22Rv1 (cell line): ENCODE measurements around the gene ERFL.

Experiments used
- H3K27ac ChIP-seq: fragments of 450-650 bp; 2 replicates; pipeline ENCODE4 v1.5.1; 2017
- CTCF ChIP-seq: fragments of 450-650 bp; IDR thresholded peaks from 2 replicates; pipeline ENCODE4 v1.5.1; 2017; ENCODE audit warnings: mild to moderate bottlenecking
- ZFX ChIP-seq: fragments of 450-650 bp; IDR thresholded peaks from 2 replicates; pipeline ENCODE4 v1.6.1; 2017; ENCODE audit warnings: antibody characterized with exemption, borderline replicate concordance

Gene ERFL

DNA sequence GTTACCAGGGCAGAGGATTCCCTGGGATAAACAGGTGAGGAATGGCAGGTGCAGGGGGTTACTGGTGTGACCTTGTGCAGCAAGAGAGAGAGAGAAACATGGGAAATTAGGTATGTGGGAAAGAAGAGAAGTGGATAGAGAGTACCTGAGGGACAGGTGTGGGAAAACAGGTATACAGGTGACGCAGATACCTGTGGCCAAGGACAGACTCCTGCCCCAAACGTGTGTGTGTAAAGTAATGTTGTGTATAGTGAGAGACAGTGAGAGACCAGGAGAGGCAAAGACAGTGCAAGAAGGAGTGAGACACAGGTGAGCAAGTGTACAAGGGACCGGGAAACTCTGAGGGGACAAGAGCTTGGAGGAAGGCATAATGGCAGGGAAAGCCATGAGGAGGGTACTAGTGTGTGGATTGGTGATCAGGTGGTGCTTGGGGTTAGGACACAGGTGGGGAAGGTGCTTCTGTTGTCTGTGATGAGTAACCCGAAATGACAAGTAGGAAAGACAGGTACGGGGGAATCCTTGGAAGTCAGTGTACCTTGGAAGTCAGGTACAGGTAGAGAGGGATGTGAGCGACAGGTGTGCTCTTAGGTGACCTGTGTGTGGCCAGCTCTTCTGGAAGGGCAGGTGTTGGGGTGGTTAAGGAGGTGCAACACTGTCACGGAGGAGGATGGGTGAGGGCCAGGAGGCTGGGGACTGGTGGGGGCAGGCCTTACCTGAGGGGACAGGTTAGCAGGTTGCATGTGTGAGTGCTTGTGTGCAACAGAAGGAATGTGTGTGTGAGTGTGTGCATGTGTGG, 2.8 kb downstream of the ERFL start:
- TF ChIP-seq ZFX: no peak
- no peak for TF ChIP-seq CTCF
- H3K27ac ChIP-seq: no peak overlapping the region

DNA sequence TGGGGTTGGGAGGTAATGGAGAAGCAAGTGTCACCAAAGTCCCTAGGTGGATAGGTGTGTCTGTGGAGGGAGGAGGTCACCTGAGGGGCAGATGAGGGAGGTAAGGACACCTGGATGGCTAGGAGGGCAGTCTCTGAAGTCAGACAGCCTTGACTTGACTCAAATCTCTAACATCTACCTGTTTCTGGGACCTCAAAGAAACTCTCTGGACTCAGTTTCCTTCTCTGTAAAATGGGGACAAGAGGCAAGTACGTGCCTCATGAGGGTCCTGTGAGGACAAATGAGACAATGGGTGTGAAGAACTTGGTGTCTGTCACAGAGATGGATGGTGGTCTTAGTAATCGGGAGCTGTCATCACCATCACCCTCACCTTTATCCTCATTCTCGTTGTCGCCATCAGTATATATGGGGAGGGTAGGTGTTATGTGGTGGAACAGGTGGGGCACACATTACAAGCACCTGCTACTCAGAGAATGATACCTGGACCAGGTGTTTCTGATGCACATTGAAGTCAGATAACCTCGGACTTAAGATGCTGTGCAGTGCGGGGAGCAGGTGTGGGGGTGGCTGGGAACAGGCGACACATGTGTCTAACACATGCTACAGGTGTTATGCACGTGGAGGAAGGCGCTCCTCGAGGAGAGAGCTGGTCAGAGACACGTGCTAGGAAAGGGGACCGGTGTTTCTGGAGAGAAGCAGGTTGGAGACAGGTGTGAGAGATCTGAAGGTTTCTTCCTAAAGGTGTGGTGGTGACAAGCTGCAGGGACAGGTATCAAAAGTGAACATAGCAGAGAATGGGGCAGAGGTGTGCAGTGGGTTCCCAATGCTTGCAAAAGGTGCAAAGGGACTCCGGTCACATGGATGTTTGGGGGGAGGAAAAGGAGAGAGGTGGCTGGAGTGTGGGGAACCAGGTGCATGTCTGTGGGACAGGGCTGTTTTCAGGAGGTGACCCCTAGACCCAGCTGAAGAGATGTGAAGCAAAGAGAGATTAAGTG, 3.8 kb downstream of the ERFL start:
- H3K27ac ChIP-seq: no peak overlapping the region
- no peak for TF ChIP-seq ZFX
- no peak for TF ChIP-seq CTCF

DNA sequence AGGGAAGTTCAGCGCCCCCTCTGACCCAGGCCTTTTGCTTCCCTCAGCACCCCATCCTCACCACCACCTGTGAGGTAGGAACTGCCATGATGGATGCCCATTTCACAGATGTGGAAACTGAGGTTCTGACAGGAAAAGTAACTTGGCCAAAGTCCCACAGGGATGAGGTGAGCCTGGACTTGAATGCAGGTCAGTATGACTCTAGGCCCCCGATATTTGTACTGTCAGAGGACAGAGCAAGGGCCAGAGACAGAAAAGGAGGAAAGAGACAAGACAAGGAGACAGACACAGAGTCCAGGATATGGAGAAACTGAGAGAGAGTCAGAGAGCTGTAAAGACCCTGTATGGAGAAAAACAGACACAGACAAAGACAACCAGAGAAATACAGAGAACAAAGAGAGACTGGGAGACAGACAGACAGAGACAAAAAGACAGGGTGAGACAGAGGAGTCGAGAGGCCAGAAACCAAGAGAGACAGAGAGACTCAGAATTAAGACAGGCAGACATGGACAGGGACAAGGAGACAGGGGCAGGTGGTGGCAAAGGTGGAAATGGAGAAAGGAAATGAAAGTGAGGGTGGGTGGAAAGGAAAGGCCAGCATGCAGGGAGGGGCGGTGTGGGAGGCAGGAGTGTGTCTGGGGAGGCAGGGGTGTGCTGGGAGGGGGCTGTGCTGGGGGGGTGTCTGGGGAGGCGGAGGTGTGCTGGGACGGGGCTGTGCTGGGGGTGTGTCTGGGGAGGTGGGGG, 5.0 kb downstream of the ERFL start:
- H3K27ac ChIP-seq: no peak overlapping the region
- TF ChIP-seq ZFX: no peak
- TF ChIP-seq CTCF: no peak

- H3K27ac ChIP-seq: no peak overlapping the region
- TF ChIP-seq CTCF: no peak
- no peak for TF ChIP-seq ZFX
Measured at GRCh38 chr19:41922585-41922984, 5.7 kb downstream of the ERFL start.

DNA sequence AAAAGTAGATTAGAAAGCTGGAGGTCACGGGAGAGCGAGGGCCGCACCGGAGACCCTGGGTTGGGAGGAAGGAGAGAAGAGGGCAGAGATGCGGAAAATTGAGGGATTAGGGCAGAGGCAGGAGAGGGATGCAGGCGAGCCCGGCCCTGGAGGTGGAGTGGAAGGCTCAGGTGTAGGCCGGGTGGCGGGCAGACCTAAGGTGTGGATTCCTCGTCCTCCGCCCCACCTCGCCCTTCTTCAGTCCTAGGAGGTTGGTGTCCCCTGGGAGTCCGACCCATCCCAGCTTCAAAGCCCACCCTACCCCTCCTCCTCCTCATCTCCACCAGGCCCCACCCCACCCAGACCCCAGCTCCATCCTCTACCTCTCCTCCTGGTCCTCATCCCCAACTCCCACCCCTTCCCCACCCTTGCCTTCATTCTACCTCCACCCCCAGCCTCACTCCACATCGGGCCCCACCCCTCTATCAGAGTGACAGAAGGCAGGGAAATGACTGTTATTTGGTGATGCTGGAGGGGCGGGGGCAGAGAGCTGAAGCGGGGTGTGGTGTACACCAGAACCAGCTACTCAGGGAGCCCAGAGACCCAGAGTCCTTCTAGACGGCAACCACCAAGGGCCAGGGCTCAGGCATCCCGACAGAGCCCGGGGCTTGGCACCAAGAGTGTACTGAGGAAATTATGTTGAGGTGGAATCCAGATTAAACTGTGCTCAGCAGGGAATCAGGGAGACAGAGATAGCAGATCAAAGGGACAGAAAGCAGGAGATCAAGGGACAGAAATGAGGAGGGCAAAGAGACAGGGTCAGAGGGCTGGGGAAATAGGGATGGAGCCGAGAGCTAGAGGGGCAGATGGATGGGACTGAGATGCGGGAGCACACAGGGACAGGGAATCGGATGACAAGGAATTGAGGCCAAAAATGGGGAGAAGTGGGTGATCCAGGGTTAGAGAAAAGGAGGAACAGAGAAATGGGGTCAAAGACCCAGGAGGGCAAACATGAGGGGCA, 6.4 kb downstream of the ERFL start:
- TF ChIP-seq ZFX: no peak
- H3K27ac ChIP-seq: no peak overlapping the region

- no peak for TF ChIP-seq CTCF
- TF ChIP-seq ZFX: no peak
- H3K27ac ChIP-seq: no peak overlapping the region
Measured at GRCh38 chr19:41920882-41921576, 7.2 kb downstream of the ERFL start.
